VCaP (cell line): ENCODE data around the gene AGTPBP1.
"Not testable (repeated sequence)": the region's sequence is repeated elsewhere in the genome, so short reads cannot be mapped to it uniquely, and the experiment has no call there.

Source experiments
- H3K27ac ChIP-seq: fragments of 450-650 bp; 2 replicates; pipeline ENCODE4 v1.5.1; 2017
- TF ChIP-seq, protein P1 (sequence below): fragments of 450-650 bp; conservative IDR thresholded peaks from 2 replicates; pipeline ENCODE4 v1.5.1; 2017; ENCODE audit warnings: mild to moderate bottlenecking, moderate library complexity

Gene AGTPBP1

DNA sequence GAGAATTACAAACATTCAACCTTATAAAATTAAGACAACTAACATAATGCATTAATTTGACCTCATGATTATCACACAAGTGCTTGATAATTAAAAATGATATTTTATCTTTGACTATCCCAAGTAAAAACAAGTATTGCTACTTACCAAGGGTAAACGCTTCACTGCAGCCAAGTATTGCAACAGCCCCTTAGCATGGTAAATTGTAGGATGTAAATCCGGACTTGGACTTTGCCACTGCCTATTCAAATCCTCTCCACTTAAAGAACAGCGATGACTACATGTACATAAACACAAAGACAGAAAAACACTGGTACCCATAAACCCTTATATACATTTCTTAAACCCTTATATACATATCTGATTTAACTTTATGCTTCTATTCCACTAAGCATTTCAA lies 155.1 kb downstream of the AGTPBP1 start:
- H3K27ac ChIP-seq = no peak overlapping the region
- TF ChIP-seq, protein P1, sequence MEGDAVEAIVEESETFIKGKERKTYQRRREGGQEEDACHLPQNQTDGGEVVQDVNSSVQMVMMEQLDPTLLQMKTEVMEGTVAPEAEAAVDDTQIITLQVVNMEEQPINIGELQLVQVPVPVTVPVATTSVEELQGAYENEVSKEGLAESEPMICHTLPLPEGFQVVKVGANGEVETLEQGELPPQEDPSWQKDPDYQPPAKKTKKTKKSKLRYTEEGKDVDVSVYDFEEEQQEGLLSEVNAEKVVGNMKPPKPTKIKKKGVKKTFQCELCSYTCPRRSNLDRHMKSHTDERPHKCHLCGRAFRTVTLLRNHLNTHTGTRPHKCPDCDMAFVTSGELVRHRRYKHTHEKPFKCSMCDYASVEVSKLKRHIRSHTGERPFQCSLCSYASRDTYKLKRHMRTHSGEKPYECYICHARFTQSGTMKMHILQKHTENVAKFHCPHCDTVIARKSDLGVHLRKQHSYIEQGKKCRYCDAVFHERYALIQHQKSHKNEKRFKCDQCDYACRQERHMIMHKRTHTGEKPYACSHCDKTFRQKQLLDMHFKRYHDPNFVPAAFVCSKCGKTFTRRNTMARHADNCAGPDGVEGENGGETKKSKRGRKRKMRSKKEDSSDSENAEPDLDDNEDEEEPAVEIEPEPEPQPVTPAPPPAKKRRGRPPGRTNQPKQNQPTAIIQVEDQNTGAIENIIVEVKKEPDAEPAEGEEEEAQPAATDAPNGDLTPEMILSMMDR = no peak

DNA sequence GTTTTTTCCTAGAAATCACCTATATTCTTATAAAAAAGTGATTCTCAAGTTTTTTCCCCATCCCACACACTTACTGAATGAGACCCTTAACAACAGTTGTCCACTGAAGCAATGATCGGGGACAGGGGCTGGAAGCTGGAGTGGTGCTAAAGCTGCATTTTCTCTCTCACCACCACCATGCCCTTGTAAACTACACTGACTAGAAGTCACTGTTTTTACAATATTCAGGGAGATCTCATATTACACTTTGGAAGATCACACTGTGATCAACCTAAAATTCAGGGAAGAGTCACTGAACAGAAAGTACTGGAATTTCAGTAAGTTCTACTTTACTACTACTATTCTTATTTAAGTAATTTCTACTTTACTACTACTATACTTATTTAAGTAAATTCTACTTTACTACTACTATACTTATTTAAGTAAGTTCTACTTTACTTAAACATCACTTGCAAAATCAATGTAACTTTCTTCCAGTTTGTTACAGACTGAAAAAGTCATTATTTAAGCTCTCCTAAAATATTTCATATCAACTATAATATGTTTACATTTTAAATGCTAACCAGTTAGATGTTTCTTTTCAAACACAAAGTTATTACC lies 164.3 kb downstream of the AGTPBP1 start:
- no peak overlapping the region for H3K27ac ChIP-seq
- TF ChIP-seq, protein P1 = no peak

DNA sequence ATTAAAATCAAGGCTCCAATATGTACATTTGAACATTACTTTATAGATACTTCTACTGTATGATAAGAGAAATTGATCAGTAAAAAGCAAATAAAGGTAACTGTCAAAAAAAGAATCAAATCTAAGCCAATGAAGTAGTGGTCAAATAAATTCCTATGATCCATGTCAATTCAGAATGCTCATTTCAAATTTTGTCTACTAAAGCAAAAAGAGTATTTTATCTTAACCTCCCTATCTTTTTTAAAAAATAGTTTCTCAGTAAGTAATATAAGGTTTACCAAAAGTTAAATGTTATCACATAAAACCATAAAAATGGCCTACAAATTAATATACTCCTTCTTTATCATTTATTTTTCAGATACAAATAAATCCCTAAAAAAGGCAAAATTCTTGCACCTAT lies 165.9 kb downstream of the AGTPBP1 start:
- TF ChIP-seq, protein P1 = no peak
- H3K27ac ChIP-seq = no peak overlapping the region

DNA sequence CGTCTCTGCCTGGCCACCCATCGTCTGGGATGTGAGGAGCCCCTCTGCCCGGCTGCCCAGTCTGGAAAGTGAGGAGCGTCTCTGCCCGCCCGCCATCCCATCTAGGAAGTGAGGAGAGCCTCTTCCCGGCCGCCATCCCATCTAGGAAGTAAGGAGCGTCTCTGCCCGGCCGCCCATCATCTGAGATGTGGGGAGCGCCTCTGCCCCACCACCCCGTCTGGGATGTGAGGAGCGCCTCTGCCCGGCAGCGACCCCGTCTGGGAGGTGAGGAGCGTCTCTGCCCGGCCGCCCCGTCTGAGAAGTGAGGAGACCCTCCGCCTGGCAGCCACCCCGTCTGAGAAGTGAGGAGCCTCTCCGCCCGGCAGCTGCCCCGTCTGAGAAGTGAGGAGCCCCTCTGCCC lies 168.2 kb downstream of the AGTPBP1 start:
- H3K27ac ChIP-seq = not testable (repeated sequence)

DNA sequence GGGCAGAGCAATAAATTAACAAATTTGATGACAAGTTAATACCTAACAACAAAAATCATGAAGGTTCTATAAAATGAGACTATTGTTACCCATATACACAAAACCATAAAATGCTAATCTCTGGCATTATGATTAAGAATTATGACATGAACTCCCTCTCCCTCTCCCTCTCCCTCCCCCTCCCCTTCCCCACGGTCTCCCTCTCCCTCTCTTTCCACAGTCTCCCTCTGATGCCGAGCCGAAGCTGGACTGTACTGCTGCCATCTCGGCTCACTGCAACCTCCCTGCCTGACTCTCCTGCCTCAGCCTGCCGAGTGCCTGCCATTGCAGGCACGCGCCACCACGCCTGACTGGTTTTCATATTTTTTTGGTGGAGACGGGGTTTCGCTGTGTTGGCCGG lies 168.8 kb downstream of the AGTPBP1 start:
- not testable (repeated sequence) for H3K27ac ChIP-seq

DNA sequence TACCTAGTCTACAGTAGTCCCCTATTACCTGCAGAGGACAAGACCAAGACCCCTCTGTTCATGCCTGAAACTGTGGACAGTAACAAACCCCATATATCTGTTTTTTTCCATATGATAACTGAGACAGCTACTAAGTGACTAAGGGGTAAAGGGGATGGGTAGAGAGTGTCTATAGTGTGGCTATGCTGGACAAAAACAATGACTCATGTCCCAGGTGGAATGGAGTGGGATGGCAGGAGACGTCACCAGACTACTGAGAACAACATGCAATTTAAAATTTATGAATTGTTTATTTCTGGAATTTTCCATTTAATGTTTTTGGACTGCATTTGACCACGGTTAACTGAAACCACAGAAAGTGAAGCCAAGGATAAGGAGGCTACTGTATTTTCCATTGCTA lies 171.8 kb downstream of the AGTPBP1 start:
- no peak overlapping the region for H3K27ac ChIP-seq
- TF ChIP-seq, protein P1 = no peak

DNA sequence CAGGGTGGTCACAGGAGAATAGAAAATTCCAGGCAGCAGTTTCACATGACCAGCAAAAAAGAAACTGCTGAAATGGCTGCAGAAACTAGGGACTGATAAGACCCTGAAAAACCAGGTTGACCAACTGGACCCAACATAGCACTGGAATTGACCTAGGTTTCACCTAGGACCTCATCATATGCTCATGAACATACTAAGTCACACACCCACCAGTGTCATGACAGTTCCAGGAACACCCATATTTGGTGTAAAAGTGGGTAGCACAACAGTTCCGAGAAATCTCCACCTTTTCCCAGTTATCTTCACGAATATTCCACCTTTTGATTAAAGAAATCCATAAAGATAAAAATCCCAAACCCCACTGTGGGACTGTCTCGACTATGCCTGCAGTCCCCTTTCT lies 182.2 kb downstream of the AGTPBP1 start:
- TF ChIP-seq, protein P1 = no peak
- no peak overlapping the region for H3K27ac ChIP-seq

DNA sequence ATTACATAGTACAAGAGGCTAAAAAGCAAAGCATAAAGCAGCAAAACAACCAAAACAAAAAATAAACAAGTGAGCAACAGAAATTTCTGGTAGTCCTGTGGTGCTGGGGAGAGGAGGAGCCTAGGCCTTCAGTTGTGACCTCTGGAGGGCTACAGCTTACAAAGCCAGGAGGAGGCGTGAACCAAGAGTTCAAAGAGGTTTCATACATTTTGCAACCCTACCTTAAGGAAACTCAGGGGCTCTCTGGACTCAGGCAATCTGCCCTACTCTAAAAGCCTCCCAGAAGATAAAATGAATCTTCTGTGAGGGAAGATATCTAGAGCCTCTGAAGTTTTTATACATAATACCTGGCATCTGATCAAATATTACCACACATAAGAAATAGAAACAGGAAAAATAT lies 187.4 kb downstream of the AGTPBP1 start:
- TF ChIP-seq, protein P1 = no peak
- H3K27ac ChIP-seq = no peak overlapping the region

DNA sequence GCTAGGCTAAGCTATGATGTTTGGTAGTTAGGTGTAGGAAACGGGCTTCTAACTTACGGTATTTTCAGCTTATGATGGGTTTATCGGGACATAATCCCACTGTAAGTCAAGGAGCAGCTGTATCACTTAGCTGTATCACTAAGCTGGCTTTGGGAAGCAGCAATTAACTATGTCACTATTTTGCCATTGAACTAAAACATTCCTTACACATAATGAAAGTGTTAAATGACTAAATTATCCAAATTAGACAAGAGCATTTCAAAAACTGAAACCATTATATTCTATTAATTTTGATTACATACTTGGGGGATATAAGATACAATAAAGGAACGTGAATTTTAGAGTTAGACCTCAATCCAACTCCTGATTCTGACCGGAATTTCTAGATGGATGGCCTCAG lies 188.3 kb downstream of the AGTPBP1 start:
- H3K27ac ChIP-seq = no peak overlapping the region
- TF ChIP-seq, protein P1 = no peak
